Activated CD8-positive, alpha-beta T cell treated with anti-CD3 and anti-CD28 coated beads, Interleukin-2, amount 10 ng/mL, durations not matched to agents 7 days and 5 days (primary cell): Measurements from ENCODE around the gene RPS6KA5. TPM values are rescaled to one million over a fixed set of nuclear protein-coding genes. Genes with fewer than 3 reads are reported as not detected.
A peak's percentile ranks its signal among the peaks of the same experiment; 100 is the strongest.

Experiments used
- ATAC-seq: fragments of 150-1000 bp; cut with Tn5 transposase; one replicate; pipeline ENCODE4 v1.10.0; 2021; ENCODE audit warnings: moderate library complexity
- CTCF ChIA-PET: fragments of 350-600 bp; sonication (Branson Sonifier 250); formaldehyde crosslinking; loops from one replicate; lab custom pipeline; 2021; ENCODE audit warnings: antibody characterized with exemption; lab: Charles Lee
- POLR2A ChIA-PET: fragments of 350-600 bp; sonication (Branson Sonifier 250); formaldehyde crosslinking; loops from one replicate; lab custom pipeline; 2021; ENCODE audit warnings: antibody characterized with exemption; lab: Charles Lee
- DNase-seq: peaks from one replicate; pipeline ENCODE4 v3.0.0-alpha.2; 2020
- H3K27ac Mint-ChIP-seq: one replicate; pipeline ENCODE4 v1.8.0; 2021; ENCODE audit warnings: mild to moderate bottlenecking, mixed read lengths
- H3K27me3 Mint-ChIP-seq: one replicate; pipeline ENCODE4 v1.8.0; 2021; ENCODE audit warnings: low read depth, mixed read lengths
- H3K36me3 Mint-ChIP-seq: one replicate; pipeline ENCODE4 v1.8.0; 2021; ENCODE audit warnings: low read depth, mixed read lengths
- H3K4me1 Mint-ChIP-seq: one replicate; pipeline ENCODE4 v1.8.0; 2021; ENCODE audit warnings: low read depth, mixed read lengths
- H3K4me3 Mint-ChIP-seq: one replicate; pipeline ENCODE4 v1.8.0; 2021; ENCODE audit warnings: mild to moderate bottlenecking, mixed read lengths
- H3K9me3 Mint-ChIP-seq: one replicate; pipeline ENCODE4 v1.8.0; 2022; ENCODE audit warnings: mixed read lengths; ENCODE audit not compliant: insufficient read depth
- total RNA-seq, 2 experiments: library from RNA; stranded (reverse); gene quantifications; one replicate each; pipeline ENCODE4 v1.2.3, GENCODE V29; 2021

RPS6KA5 gene
- total RNA-seq, 2 experiments from 2014 or later: 50.8 to 53.1 TPM

DNA sequence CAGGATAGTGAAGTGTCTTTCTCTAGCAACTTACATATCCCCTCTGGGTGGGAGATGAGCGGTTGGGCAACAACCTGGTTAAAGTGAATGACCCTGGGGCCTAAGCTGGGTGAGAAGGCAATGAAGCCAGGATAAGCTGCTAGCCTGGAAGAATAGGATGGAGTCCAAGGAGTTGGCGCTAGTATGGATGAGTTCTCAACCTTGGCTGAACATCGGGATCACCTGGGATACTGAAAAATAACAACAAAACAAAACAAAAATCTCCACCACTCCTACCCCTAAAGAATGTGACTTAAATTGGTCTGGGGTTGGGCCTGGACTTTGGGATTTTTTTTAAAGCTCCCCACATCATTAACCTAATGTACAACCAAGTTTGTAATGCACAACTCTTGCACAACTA lies 4.8 kb upstream of the RPS6KA5 start:
- Mint-ChIP-seq H3K27ac (peak overlapping the region; percentile 53), H3K27me3 (no peaks in the 10 kb centered on the region), H3K9me3 (peaks cover 5% of the 10 kb centered on the region), H3K4me1 (peaks cover 72% of the 10 kb centered on the region), H3K4me3 (no peak overlapping the region), H3K36me3 (peaks cover 39% of the 10 kb centered on the region)
- POLR2A ChIA-PET: interaction anchor here (0.9 to 11.0 kb wide), 3 partner anchors 13 to 54 kb away, joined by 3 to 203 read pairs (median 3); partner anchors contain the start of gene DGLUCY
- ATAC-seq: no peak
- CTCF ChIA-PET: interaction anchor here (1.4 to 3.9 kb wide), 3 partner anchors 13 to 49 kb away, joined by 3 to 17 read pairs (median 6); partner anchors contain the start of gene DGLUCY
- no peak for DNase-seq

DNA sequence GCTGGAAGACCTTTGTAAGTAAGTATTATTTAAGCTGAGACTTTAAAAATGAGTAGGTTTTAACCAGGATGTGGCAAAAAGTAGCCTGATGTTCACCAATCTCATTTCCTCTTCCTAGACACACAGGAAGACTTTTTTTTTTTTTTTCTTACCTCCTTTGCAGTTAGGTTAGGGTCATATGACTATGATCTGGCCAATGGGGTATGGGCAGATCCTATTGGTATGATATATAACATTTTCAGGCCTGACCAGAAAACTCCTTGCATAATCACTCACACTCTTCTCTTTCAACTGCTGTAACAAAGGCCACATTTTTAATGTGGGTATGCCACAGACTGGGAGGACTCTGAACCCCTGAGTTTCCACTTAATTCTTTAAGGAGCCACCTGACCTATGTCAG lies 2.7 kb upstream of the RPS6KA5 start:
- Mint-ChIP-seq H3K4me3 (peak overlapping the region; percentile 52), H3K9me3 (no peaks in the 10 kb centered on the region), H3K27me3 (no peaks in the 10 kb centered on the region), H3K27ac (peak overlapping the region; percentile 92), H3K4me1 (peaks cover 66% of the 10 kb centered on the region), H3K36me3 (peaks cover 42% of the 10 kb centered on the region)
- ChIA-PET POLR2A (interaction anchor here (0.6 to 11.0 kb wide), 12 partner anchors 12 to 316 kb away, joined by 3 to 203 read pairs (median 4); partner anchors contain the start of gene DGLUCY), CTCF (interaction anchor here (0.6 to 7.1 kb wide), 10 partner anchors 15 to 225 kb away, joined by 3 to 108 read pairs (median 4); partner anchors contain the start of gene DGLUCY)
- peak; percentile 12 for ATAC-seq
- DNase-seq: peak; percentile 78

GRCh38 chr14:91062600-91062999 lies 2.2 kb upstream of the RPS6KA5 start:
- H3K4me1 Mint-ChIP-seq: peaks cover 66% of the 10 kb centered on the region
- ChIA-PET POLR2A (interaction anchor here (0.6 to 11.0 kb wide), 14 partner anchors 13 to 316 kb away, joined by 3 to 203 read pairs (median 4); partner anchors contain the start of gene DGLUCY), CTCF (interaction anchor here (0.6 to 7.1 kb wide), 10 partner anchors 15 to 225 kb away, joined by 3 to 108 read pairs (median 4); partner anchors contain the start of gene DGLUCY)
- peak; percentile 35 for DNase-seq
- H3K27me3 Mint-ChIP-seq: no peaks in the 10 kb centered on the region
- H3K36me3 Mint-ChIP-seq: peaks cover 44% of the 10 kb centered on the region
- peak overlapping the region; percentile 52 for H3K4me3 Mint-ChIP-seq
- H3K9me3 Mint-ChIP-seq: peaks cover under 1% of the 10 kb centered on the region
- H3K27ac Mint-ChIP-seq: peak overlapping the region; percentile 92
- no peak for ATAC-seq

- ATAC-seq: no peak
- POLR2A ChIA-PET: interaction anchor here (0.6 to 11.0 kb wide), 24 partner anchors 9 to 240 kb away, joined by 3 to 203 read pairs (median 5); partner anchors contain the start of genes DGLUCY and GPR68
- no peak overlapping the region for H3K27ac Mint-ChIP-seq
- peaks cover 50% of the 10 kb centered on the region for H3K36me3 Mint-ChIP-seq
- no peak overlapping the region for H3K4me3 Mint-ChIP-seq
- H3K4me1 Mint-ChIP-seq: peaks cover 62% of the 10 kb centered on the region
- H3K27me3 Mint-ChIP-seq: no peaks in the 10 kb centered on the region
- DNase-seq: no peak
- H3K9me3 Mint-ChIP-seq: peaks cover 5% of the 10 kb centered on the region
- CTCF ChIA-PET: interaction anchor here (0.6 to 7.1 kb wide), 14 partner anchors 17 to 225 kb away, joined by 3 to 108 read pairs (median 4); partner anchors contain the start of gene DGLUCY
Observed at GRCh38 chr14:91061056-91061887, 831 bp upstream of the RPS6KA5 start.

DNA sequence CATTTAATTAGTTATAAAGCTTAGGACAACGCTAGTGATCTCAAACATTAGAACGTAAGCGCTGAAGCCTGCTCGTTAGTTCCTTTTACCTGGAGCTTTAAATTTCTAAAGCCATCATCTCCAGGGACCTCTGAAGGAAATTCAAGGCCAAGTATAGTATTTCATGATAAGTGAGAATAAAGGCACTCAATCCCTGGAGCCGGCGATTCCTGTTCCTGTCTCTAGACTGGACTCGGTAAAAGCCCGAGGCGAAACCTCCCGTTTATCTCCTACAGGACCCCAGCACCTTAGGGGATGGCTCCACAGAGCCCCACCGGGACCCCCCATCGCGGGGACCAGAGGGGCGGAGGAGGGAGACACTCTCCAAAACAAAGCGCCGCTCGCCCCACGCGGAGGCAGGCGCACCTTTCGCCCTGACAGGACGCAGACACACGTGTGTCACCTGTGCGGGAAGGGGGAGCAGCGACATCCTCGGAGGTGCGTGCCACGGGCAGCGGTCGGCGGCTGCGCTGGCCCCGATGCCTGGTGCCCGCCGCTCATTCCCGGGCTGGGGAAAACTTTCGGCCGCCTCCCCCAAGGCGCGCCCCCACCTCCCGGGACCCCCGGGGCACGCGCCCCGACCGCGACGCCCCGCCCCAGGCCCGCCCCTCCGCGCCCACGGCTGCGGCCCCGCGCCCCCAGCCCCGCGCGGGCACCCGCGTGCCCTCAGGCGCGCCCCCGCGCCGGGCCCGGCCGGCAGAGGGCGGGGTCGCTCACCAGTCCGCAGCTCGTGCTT lies 678 bp downstream of the RPS6KA5 start:
- H3K27ac Mint-ChIP-seq: peak overlapping the region; percentile 65
- peak overlapping the region; percentile 90 for H3K4me3 Mint-ChIP-seq
- ChIA-PET CTCF (interaction anchor here (0.6 to 7.1 kb wide), 24 partner anchors 9 to 258 kb away, joined by 3 to 108 read pairs (median 4); partner anchors contain the start of gene DGLUCY), POLR2A (interaction anchor here (0.9 to 11.0 kb wide), 17 partner anchors 10 to 157 kb away, joined by 3 to 203 read pairs (median 5); partner anchors contain the start of gene DGLUCY)
- ATAC-seq (no peak), DNase-seq (peak; percentile 75)
- H3K9me3 Mint-ChIP-seq: peaks cover 5% of the 10 kb centered on the region
- no peaks in the 10 kb centered on the region for H3K27me3 Mint-ChIP-seq
- H3K4me1 Mint-ChIP-seq: peaks cover 62% of the 10 kb centered on the region
- H3K36me3 Mint-ChIP-seq: peaks cover 54% of the 10 kb centered on the region

DNA sequence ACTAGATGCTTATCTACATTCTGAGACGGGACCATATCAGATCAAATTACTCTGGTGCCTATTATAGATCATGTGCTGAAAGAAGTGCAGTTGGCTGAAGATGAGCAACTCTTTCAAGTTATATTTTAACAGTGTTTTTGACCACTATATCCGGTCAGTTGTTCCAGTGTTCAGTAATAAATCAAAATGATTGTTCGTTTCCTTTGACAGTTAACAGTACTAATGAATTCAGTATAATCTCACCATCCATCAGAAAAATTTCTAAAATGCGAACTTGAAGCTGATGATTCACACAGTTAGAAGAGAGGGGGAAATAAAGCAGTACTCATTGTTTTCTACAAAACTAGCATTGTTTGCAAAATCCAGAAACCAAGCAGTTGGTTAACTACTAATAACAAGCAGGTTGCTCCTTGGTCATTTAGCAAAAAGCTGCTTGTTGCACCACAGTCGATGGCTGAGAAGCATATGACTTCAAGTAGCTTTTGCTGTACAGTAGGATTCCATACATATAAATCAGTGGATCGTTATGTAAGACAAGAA lies 2.3 kb downstream of the RPS6KA5 start:
- H3K4me1 Mint-ChIP-seq: peaks cover 59% of the 10 kb centered on the region
- POLR2A ChIA-PET: interaction anchor here (0.7 to 11.0 kb wide), 6 partner anchors 8 to 214 kb away, joined by 3 to 203 read pairs (median 4); partner anchors contain the start of gene DGLUCY

DNA sequence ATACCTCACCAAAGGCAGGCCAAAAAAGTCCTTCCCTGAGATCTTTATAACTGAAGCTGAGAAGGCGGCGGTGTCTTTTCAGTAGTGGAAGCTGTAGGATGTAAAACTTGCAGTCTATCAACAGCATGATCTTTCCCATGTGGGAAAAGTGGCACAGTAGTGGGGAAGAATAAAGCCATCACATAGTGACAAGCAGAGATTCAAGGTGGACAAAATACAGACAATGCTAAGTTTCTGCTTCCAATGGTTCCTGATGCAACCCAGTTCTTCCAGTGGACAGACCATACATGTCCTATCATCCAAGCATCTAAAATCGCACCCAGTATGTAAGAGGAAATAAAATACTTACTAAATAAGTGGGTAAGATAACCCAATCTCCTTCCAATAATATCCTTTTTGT lies 4.1 kb downstream of the RPS6KA5 start:
- Mint-ChIP-seq H3K27ac (no peak overlapping the region), H3K9me3 (peaks cover 5% of the 10 kb centered on the region), H3K4me1 (peaks cover 61% of the 10 kb centered on the region), H3K27me3 (no peaks in the 10 kb centered on the region), H3K36me3 (peaks cover 58% of the 10 kb centered on the region), H3K4me3 (no peak overlapping the region)
- DNase-seq (no peak), ATAC-seq (no peak)
- ChIA-PET POLR2A (interaction anchor here (1.5 to 11.0 kb wide), 2 partner anchors 9 to 58 kb away, joined by 3 to 203 read pairs; partner anchors contain the start of gene DGLUCY), CTCF (interaction anchor here (1.0 to 7.1 kb wide), 4 partner anchors 58 to 117 kb away, joined by 3 to 108 read pairs (median 6); partner anchors contain the start of gene DGLUCY)

More for the DNA sequence above, 2.3 kb downstream of the RPS6KA5 start:
- H3K27ac Mint-ChIP-seq: no peak overlapping the region
- peaks cover 49% of the 10 kb centered on the region for H3K36me3 Mint-ChIP-seq
- peak overlapping the region; percentile 90 for H3K4me3 Mint-ChIP-seq
- DNase-seq (no peak), ATAC-seq (no peak)
- H3K27me3 Mint-ChIP-seq: no peaks in the 10 kb centered on the region
- peaks cover 5% of the 10 kb centered on the region for H3K9me3 Mint-ChIP-seq
- CTCF ChIA-PET: interaction anchor here (1.0 to 7.1 kb wide), 9 partner anchors 17 to 156 kb away, joined by 3 to 108 read pairs (median 5); partner anchors contain the start of gene DGLUCY

DNA sequence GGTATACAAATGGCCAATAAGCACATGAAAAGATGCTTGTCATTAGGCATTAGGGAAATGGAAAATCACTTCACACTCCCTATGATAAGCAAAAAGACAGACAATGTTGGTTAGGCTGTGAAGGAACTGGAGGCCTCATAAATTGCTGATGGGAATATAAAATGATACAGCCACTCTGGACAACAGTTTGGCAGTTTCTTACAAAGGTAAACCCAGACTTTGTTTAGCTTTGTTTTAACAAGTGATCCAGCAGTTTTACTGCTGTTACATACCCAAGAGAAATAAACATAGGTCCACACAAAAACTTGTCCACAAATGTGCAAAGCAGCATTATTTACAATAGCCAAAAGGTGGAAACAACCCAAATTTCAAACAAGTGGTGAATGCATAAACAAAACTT lies 5.4 kb downstream of the RPS6KA5 start:
- CTCF ChIA-PET: no interaction called here
- H3K4me3 Mint-ChIP-seq: no peak overlapping the region
- no peak for DNase-seq
- H3K36me3 Mint-ChIP-seq: peaks cover 61% of the 10 kb centered on the region
- peaks cover 5% of the 10 kb centered on the region for H3K9me3 Mint-ChIP-seq
- no peaks in the 10 kb centered on the region for H3K27me3 Mint-ChIP-seq
- no peak for ATAC-seq
- peaks cover 61% of the 10 kb centered on the region for H3K4me1 Mint-ChIP-seq
- POLR2A ChIA-PET: interaction anchor here (0.7 kb wide), 1 partner anchor 13 kb away, joined by 3 read pairs; no protein-coding TSS in a partner anchor
- no peak overlapping the region for H3K27ac Mint-ChIP-seq

- ATAC-seq (no peak), DNase-seq (no peak)
- Mint-ChIP-seq H3K4me1 (peaks cover 59% of the 10 kb centered on the region), H3K27ac (no peak overlapping the region), H3K27me3 (no peaks in the 10 kb centered on the region), H3K36me3 (peaks cover 28% of the 10 kb centered on the region), H3K4me3 (no peak overlapping the region), H3K9me3 (no peaks in the 10 kb centered on the region)
- ChIA-PET CTCF (interaction anchor here (1.2 kb wide), 1 partner anchor 146 kb away, joined by 10 read pairs; no protein-coding TSS in a partner anchor), POLR2A (interaction anchor here (0.6 to 3.0 kb wide), 3 partner anchors 10 to 140 kb away, joined by 4 to 10 read pairs (median 6); partner anchors contain the start of gene RPS6KA5)
Observed at GRCh38 chr14:91048676-91049075, 11.8 kb downstream of the RPS6KA5 start.

- DNase-seq (no peak), ATAC-seq (no peak)
- CTCF ChIA-PET: interaction anchor here (1.2 kb wide), 1 partner anchor 145 kb away, joined by 10 read pairs; no protein-coding TSS in a partner anchor
- no peaks in the 10 kb centered on the region for H3K27me3 Mint-ChIP-seq
- peaks cover 28% of the 10 kb centered on the region for H3K36me3 Mint-ChIP-seq
- POLR2A ChIA-PET: interaction anchor here (0.6 to 0.7 kb wide), 2 partner anchors 13 to 140 kb away, joined by 4 to 6 read pairs; partner anchors contain the start of gene RPS6KA5
- H3K27ac Mint-ChIP-seq: no peak overlapping the region
- H3K9me3 Mint-ChIP-seq: no peaks in the 10 kb centered on the region
- no peak overlapping the region for H3K4me3 Mint-ChIP-seq
- peaks cover 60% of the 10 kb centered on the region for H3K4me1 Mint-ChIP-seq
Observed at GRCh38 chr14:91048265-91048664, 12.2 kb downstream of the RPS6KA5 start.
